ENCODE results near the gene PDE5A.

The PDE5A gene

DNA sequence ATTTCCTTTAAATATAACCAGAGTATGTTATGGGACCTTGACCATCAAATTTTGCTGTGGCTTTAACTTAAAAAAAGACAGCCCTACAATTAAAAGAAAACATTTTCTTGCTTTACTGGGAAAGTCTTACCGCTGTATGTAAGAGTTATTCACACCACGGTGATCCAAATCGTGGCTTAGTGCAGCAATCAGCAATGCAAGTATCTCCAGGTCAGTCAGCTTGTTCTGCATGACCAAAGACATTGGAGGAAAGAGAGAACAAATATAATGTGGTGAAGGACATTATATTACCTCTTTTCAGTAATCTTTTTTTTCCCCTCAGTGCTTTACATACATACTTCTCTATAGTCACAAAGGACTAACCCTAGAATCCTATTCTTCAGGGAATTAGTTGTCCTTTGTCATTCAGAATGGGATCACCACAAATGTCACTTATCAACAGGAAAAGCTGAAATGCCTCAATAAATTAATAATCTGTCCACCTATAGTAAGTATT lies 109.6 kb downstream of the PDE5A start:
- DNase-seq (ENCODE audit: low read depth in 2 of 2), result no peak
- H3K4me3 ChIP-seq (replicated peaks in 1 of 2; ENCODE audit: low read depth in 2 of 2, low read length in 2 of 2), result no peak overlapping the region
- TF ChIP-seq, protein P1, sequence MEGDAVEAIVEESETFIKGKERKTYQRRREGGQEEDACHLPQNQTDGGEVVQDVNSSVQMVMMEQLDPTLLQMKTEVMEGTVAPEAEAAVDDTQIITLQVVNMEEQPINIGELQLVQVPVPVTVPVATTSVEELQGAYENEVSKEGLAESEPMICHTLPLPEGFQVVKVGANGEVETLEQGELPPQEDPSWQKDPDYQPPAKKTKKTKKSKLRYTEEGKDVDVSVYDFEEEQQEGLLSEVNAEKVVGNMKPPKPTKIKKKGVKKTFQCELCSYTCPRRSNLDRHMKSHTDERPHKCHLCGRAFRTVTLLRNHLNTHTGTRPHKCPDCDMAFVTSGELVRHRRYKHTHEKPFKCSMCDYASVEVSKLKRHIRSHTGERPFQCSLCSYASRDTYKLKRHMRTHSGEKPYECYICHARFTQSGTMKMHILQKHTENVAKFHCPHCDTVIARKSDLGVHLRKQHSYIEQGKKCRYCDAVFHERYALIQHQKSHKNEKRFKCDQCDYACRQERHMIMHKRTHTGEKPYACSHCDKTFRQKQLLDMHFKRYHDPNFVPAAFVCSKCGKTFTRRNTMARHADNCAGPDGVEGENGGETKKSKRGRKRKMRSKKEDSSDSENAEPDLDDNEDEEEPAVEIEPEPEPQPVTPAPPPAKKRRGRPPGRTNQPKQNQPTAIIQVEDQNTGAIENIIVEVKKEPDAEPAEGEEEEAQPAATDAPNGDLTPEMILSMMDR (IDR thresholded peaks at IDR 0.05; ENCODE audit: low read depth, low read length), result no peak

DNA sequence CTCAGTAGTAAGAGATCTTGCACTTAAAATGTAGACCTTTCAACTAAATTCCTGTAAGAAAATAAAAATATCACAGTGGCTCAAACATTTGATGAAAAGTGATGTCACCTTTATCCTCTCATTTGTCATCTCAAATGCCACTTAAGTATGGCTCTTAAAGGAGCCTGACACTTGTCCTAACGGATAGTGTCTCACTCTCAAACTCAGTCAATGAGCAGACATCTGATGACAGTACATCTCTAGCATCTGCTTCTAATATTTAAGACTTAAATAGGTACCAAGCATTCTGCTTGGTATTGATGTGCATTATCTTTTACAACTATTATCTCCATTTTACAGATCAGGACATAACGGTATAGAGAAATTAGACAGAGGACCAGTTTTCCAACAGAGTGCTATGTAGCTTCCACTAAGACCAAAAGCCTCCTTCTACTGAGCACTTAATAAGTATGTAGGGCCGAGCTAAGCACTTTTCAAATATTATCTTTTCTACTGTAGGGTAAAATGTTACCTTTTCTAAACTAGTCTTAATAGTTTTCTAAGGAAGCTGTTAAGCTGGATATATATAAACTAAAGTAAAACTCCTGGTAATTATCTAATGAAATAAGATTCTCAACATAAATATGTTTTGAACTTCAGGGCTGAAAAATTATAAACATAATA lies 110.2 kb downstream of the PDE5A start:
- H3K4me3 ChIP-seq (replicated peaks in 1 of 2; ENCODE audit: low read depth in 2 of 2, low read length in 2 of 2), result no peak overlapping the region
- TF ChIP-seq, protein P1 (IDR thresholded peaks at IDR 0.05; ENCODE audit: low read depth, low read length), result no peak
- DNase-seq (ENCODE audit: low read depth in 2 of 2), result no peak

DNA sequence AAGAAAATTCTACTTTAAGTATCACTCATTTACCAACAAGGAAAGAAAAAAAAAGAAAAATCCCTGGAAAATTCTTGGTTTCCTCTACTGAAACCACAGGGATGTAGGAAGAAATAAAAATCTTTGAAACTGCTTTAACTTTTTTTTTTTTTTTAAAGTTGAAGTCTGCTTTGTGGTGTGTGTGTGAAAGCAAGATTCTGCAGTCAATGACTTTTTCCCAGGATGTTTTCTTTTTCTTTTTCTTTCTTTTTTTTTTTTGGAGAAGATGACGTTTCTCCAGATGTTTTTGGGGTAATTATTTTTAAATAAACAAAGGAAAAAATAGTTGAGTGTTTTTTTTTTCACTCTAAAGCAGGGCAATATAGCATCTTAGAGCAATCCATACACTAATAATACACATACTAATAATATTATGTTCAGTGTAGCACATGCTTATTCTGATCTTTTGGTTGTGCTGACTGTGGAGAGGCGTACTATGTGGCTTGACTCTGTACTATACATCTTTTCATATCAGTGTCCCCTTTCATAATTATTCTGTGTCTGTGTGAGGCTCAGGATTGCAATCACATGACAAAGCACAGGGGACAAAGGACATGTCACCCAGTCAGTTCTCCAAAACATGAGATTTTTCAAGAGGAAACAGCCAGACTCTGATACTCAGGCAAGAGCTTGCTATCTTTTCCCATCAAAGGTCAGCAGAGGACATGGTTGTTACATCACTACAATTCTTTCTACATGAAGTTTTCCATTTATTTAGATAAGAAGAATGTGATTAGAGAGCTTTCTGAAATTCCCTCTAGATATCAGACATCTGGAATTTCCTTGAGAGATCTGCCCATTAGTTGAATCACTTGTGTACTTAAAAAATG lies 111.0 kb downstream of the PDE5A start:
- no peak overlapping the region for H3K4me3 ChIP-seq (replicated peaks in 1 of 2; ENCODE audit: low read depth in 2 of 2, low read length in 2 of 2)
- DNase-seq (ENCODE audit: low read depth in 2 of 2), result peak; percentile 40 to 57
- TF ChIP-seq, protein P1 (IDR thresholded peaks at IDR 0.05; ENCODE audit: low read depth, low read length), result no peak

DNA sequence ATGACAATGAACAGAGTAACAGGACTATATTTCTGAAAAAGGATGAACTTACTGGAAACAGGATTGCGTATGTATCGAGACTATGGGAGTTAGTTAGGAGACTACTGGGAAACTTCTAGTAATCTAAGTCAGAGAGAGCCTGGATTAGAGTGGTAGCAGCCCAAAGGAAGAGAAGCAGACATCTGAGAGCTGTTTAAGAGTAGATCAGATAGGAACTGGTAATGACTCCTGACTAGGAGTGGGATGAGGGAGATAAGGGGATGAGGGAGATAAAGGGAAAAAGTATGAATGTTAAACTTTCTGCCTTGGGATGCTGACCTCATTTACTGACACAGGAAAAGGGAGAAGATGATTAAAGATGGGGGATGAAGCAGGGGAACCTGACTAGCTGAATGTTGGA lies 116.2 kb downstream of the PDE5A start:
- no peak overlapping the region for H3K4me3 ChIP-seq (replicated peaks in 1 of 2; ENCODE audit: low read depth in 2 of 2, low read length in 2 of 2)
- DNase-seq (ENCODE audit: low read depth in 2 of 2), result no peak
- TF ChIP-seq, protein P1 (IDR thresholded peaks at IDR 0.05; ENCODE audit: low read depth, low read length), result no peak

DNA sequence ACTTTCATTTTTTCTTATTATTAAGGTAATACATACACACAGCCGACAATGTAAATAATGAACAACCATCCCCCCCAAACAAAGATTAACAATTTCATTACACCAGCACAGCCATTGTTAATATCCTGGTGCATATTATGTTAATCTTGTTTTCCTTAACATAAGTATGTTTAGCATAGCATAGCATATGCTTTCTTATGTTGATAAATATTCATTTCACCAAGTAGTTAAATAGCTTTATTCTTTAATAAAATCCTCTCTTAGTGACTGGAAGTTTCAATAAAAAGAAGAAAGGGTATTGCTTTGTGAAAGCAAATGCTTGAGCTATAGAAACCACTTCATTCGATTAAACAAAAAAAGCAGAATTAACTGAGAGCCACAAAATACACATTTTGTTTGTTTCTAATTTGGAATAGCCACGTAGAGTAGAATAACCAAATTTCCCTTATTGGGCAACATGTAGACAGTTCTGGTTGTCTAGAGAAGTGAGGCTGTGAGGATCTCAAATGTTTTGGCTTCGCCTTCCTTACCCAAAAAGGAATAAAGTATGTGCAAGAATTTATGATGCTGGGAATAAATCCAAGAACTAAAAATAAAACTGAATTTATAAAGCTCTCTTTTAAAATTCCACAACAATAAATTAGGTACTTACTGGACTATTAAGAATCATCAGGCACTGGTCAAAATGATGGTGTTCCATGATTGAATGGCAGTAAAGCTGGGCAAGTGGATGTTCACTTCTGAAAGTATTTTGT lies 118.0 kb downstream of the PDE5A start:
- DNase-seq (ENCODE audit: low read depth in 2 of 2), result peak; percentile 18 to 36
- no peak overlapping the region for H3K4me3 ChIP-seq (replicated peaks in 1 of 2; ENCODE audit: low read depth in 2 of 2, low read length in 2 of 2)

DNA sequence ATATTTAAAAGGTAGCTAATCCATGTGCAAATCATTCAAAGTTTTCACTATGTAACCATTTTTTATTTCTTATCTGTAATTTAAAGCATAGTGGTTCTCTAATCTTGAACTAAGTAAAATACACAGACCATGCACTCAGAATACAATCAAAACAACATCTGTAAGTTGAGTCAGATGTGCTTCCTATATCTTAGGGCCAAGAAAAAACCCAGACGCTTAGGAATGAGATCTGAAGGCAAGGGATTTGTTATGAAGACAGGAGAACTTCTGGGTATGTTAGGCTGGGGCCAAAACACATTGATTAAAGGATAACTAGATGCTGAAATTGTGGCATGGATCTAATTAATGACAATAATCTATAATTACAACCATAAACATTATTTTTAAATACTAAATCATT lies 120.3 kb downstream of the PDE5A start:
- no peak overlapping the region for H3K4me3 ChIP-seq (replicated peaks in 1 of 2; ENCODE audit: low read depth in 2 of 2, low read length in 2 of 2)
- TF ChIP-seq, protein P1 (IDR thresholded peaks at IDR 0.05; ENCODE audit: low read depth, low read length), result no peak
- DNase-seq (ENCODE audit: low read depth in 2 of 2), result peak in 1 of 2 donors; percentile 18

More for the DNA sequence above, 118.0 kb downstream of the PDE5A start:
- TF ChIP-seq, protein P1 (IDR thresholded peaks at IDR 0.05; ENCODE audit: low read depth, low read length), result no peak
